SW480 (cell line): ENCODE data around the gene CEPT1.

Source experiments
- DNase-seq: peaks from one replicate; pipeline ENCODE4 v3.0.0-alpha.2; 2016; ENCODE audit warnings: low spot score

CEPT1 gene

DNA sequence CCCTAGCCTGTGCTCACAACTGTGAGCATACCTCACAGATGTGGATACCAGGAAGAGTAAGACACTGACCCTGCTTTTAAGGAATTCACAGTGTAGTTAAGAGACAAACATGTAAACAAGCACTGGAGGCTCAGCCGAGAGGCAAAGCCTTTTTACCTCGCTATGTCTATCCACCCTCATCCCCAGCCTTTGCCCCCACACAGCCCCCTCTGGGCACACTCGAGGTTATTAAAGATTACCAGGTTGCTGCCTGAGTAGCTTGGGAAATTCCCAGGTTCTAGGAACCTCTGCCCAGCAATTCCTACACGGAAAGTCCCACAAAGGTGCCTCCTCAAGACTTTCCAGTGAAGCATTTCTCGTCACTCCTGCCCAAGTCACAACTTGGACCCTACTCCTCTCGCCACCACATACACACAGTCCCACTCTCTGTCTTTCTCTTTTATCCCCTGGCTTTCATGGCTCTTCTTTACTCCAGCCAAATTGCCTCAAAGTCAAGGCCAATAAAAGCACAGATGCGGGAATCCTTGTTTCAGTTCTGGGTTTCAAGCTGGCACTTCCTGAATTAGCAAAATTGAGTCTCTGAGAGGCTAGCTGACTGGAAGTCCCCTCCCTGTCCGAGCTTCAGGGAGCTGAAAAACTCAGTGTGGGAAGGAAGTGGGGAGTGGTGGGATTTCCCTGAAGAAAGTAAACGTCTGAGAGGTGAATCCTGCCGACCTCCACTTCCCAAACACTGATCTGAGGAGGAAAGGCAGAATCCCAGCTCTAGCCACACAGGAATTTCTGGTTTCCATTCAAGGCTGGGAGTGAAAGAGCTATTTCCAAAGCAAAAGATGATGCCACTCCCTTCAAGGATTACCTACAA, 52.9 kb downstream of the CEPT1 start:
- DNase-seq, result no peak

- DNase-seq, result no peak
Measured at GRCh38 chr1:111193712-111194480, 53.9 kb downstream of the CEPT1 start.

DNA sequence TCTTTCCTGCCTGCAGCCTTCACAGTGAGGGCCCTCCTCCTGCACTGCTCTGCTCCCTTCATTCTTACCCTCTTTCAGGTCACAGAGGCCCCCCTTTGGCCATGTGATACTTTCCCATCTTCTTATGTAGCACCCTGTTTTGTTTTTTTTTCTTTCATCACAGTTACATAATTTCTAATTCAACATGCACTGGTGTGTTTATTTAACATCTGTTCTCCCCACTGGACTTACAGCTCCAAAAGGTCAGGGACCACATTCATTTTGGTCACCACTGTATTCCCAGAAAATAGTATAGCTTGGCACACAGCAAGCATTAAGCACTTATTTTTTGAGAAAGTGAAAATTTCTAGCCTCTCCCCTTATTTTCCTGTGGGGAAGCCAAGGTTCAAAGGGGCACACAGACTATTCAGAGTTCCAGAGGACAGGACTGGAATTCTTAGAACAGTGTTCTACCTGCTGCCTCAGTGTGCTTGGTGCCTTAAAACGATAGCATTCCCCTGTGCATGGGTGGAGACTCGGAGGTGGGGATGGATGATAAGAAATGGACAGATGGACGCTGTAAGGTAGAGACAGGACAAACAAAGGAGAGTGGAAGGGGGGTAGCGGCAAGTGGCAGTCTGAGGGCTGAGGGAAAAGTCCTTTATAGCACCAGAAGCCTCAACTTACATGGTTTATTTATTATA, 55.1 kb downstream of the CEPT1 start:
- DNase-seq, result no peak

GRCh38 chr1:111196213-111196612, 56.2 kb downstream of the CEPT1 start:
- no peak for DNase-seq

- peak; percentile 11 for DNase-seq
Measured at GRCh38 chr1:111197598-111198284, 57.7 kb downstream of the CEPT1 start.

DNA sequence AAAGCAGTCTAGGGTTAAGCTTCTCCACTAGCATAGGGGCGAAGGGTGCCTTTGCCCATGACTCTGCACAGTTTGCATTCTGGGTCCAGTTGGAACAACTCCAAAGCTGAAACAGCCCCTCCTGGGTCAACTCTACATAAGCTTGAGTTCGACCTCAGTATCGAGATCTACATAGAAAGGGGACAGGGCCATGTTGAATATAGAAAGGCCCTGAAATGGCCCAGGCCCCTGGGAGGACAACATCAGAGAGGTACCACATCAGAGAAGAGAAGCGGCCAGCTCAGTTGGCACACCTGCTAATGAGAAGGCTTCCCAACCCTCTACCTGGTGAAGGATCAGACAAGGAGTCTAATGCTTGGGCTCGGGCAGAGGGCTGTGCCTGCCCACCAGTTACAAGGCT, 58.8 kb downstream of the CEPT1 start:
- no peak for DNase-seq

DNA sequence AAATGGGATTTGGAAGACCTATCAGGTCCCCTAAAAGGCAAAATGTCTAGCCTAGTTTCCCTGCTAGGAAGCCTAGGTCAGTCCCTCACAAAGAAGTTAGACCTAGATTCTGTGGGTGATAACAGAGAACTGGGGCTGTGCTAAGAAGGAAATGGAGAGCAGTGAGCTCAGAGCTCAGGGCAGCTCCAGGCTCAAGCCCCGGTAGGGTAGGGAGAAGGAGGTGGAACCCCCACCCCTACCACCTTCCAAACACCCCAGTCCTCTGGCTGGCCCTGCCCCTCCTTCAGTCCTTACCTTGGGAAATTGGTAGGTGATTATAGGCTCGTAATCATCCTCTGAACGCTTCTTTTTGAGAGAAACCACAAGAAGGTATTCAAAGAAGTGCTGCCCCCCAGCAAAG, 59.3 kb downstream of the CEPT1 start:
- DNase-seq, result no peak

GRCh38 chr1:111199881-111200801, 60.1 kb downstream of the CEPT1 start, which contains the start of gene DENND2D:
DENND2D (minus strand) TSS chr1:111200646; CDS start chr1:111200459, 187 bp downstream.
- DNase-seq, result no peak

GRCh38 chr1:111200802-111201161, 60.8 kb downstream of the CEPT1 start:
- no peak for DNase-seq

DNA sequence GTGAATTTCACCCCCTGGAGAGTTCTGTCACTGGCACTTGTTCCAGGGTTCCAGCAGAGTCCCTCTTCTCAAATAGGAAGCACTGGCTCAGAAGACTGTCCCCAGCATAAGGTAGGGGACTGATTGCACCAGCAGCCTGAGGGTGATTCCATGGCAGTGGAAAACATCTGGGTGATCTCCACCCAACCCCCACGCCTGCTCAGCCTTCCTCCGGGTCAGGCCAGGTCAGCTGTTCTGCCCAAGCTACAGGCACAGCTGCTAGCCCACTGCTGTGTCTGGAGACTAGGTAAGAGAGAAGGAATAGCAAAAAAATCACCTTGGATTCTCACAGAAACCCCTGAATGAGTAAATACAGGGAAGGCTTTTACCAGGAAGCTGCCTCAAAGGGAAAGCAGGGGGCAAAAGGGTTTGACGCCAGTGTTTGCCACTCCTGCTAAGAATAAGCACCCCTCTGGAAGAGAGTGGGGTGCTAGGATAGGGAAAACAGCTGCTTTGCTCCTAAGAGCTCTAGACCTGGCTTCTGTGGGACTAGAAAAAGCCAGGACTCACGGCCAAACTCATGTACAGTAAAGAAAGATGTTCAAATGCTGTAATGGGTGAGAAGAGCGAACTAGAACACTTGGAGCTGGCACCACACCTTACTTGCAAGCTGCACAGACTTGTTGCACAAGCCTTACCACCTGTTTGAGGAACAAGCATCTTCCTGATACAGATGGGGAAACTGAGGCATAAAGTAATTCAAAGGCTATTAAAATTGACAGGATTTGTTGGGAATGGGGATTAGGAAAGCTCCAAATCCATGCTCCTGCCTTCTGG, 61.5 kb downstream of the CEPT1 start:
- DNase-seq, result no peak

DNA sequence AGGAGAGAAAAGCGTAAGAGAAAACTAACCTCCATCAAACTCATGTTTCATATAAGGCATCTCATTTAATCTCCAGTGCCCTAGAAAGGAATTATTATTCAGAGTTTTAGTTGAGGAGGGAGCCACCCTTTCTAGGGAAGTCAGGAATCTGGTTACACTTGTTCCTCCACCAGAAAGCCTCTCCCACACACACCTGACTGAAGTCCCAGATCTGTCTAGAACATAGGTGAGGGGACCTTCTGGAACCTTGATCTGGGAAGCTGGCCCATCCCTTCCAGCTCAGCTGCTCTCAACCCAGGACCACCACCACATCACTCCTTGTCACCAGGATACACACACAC, 62.3 kb downstream of the CEPT1 start:
- no peak for DNase-seq

- DNase-seq, result peak; percentile 43
Measured at GRCh38 chr1:111202707-111203623, 62.9 kb downstream of the CEPT1 start.

DNA sequence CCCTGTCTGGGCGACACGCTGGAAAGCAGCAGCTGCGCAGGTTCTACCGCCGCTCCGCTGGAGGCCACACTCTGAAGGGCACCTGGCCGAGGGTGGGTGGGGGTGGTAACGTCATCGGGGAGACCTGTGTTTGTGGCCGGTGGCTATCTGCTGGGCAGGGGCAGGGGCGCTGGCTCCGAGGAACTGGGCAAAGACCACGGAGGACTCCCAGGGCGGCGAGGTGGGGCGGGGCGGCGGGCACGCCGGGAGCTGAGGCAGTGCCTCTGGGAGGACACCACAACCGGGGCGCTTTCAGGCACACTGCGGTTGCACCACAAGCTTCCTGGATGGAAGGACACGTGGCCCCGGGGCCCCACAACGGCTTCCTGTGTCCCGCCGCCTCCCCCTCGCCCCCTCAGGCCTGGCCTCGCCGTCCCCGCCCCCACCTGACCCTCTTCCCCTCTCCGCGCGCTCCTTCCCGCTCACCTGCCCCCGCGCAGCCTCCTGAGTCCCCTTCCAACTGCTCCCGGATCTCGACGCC, 63.7 kb downstream of the CEPT1 start:
- DNase-seq, result peak; percentile 95

DNA sequence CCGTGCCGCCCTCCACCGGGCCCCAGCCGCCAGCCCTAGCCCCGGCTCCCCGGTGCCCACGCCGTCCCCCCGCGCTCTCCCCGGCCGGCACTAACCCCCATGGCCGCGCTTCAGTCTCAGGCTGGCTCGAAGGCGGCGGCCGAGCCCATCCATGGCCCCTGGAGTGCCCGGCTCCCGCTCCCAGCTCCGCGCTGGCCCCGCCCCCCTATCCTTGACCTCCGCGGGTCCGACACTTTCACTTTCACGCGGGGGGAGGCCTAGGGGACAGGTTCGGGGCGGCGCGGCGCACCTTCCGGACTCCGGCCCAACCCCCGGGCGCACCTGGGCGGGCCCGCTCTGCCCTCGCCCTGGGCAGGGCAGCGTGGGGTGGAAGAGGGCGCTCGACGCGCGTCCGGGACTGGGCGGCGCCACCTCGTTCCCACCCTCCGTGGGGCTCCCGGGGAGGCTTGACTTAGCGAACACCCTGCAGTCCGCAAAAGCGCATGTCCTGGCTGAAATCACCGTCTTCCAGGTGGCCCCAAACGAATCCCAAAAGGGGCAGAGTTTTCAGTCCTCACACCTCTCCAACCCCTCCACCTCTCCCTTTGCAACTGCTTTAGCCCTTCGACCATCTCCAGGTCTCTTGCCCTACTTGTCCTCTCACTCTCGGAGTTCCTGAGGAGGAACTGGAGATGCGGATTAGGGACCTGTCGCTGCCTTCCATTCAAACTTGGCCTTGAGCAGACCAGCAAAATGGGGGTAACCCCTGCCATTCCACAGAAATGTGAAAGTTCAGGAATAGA, 64.4 kb downstream of the CEPT1 start:
- DNase-seq, result peak; percentile 59

DNA sequence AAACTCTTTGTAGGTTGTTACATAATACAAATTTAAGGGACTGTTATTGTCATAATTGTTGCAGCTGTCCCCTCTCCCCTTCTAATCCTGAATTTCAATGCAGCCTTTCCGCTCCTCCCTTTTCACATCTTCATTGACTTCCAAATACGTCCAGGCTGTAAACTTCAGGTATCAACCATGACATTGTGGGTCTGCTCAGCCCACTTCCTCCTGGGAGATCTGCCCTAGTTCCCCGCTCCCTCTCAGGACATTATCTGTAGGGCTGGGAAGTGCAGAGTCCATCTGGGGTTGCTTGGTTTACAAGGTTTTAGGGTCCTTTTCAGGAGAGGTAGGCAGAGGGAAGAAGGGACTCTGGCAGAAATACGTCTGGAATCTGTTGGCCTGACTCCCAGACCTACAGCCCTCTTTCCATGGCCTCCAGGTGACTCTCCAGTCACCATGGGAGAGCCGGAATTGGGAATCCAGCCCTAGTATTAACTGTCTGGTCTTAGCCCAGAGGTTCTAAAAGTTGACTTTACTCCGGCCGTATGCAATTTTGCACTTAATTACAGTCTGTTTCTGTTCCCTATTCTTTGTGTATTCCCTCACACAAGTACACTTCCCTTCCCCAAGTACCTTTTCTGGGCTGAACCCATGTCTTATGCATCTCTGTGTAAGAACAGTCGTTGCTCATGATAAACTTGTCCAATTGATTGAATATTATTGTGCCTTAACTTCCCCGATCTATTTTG, 65.1 kb downstream of the CEPT1 start:
- no peak for DNase-seq

DNA sequence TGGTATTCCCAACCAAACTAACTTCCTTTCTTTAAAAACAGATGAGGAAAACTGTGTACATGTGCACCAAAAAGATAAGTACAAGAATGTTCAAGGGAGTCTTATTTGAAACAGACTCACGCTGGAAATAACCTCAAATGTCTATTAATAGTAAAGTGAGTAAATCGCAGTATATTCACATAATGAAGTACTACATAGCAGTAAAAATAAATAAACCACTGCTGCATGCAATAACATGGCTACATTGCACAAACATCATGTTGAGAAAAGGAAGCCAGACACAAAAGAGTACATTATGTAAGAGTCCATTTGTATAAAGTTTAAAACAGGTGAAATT, 65.7 kb downstream of the CEPT1 start:
- DNase-seq, result no peak

- peak; percentile 28 for DNase-seq
Measured at GRCh38 chr1:111208921-111209320, 68.9 kb downstream of the CEPT1 start.

DNA sequence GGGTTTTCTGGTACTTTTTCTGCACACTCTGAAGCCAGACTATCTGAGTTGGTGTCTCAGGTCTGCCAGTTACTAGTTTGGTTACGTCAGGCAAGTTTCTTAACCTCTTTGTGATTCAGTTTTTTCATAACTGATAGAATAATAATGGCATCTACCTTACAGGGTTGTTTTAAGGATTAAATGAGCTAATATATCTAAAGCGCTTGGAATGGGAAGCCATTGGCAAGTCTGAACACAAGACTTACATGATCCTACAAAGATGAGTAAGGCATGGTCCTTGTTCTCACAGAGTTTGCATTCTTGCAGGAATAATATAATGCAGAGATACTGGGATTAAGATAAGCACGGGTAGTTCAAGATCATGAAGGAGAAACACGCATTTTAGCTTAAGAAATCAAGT, 69.6 kb downstream of the CEPT1 start:
- DNase-seq, result no peak
